HG03469 (cell line): ENCODE data around the gene KRTAP19-5.
"Not testable (repeated sequence)": the region's sequence is repeated elsewhere in the genome, so short reads cannot be mapped to it uniquely, and the experiment has no call there.

ENCODE experiments used
- ATAC-seq: cut with Tn5 transposase; IDR thresholded peaks from one replicate; pipeline ENCODE4 v1.9.1; 2021; ENCODE audit warnings: mild to moderate bottlenecking, moderate library complexity, moderate number of reproducible peaks; ENCODE audit not compliant: unreplicated experiment

Gene KRTAP19-5

GRCh38 chr21:30502041-30502440 is at the start of gene KRTAP19-5:
Gene KRTAP19-5 (minus strand): TSS chr21:30502141. CDS start chr21:30502090, 51 bp downstream.
- ATAC-seq = no peak

- no peak for ATAC-seq
These were observed 39.8 kb upstream of the KRTAP19-5 start, which contains the start of gene KRTAP19-6 for GRCh38 chr21:30541764-30542163. Gene KRTAP19-6 (minus strand): TSS chr21:30541864. CDS start chr21:30541833, 31 bp downstream.

DNA sequence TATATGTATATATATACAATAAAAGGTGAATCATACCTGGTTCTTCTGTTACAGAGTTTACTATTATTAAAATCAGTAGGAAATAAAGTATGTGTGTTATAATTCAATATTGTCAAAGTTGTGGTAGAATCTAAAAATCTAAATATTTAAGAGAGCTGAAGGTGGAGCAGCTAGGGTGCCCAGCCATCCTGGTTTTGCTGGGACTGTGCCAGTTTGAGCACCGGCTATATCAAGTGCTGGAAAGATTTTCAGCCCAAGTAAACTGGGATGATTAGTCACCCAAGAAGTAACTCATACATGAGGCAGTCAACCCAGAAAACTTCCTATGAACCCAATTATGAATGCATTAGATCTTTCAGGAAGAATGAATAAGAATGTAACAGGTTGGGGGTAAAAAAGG is 16.9 kb upstream of the KRTAP19-5 start:
- ATAC-seq = no peak

DNA sequence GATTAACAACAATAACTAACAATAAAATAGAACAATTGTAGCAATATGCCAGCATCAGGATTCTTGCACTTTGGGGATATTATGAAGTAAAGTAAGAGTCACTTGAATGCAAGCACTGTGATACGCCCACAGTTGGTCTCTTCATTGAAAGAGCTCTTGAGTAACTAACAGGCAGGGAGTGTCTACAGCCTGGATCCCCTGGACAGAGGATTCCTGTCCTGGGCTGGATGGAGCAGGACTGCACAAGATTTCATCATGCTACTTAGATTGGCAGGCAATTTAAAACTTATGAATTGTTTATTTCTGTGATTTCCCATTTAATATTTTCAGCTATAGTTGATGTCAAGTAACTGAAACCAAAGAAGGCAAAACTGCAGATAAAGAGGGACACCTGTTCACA is 13.7 kb upstream of the KRTAP19-5 start:
- no peak for ATAC-seq

DNA sequence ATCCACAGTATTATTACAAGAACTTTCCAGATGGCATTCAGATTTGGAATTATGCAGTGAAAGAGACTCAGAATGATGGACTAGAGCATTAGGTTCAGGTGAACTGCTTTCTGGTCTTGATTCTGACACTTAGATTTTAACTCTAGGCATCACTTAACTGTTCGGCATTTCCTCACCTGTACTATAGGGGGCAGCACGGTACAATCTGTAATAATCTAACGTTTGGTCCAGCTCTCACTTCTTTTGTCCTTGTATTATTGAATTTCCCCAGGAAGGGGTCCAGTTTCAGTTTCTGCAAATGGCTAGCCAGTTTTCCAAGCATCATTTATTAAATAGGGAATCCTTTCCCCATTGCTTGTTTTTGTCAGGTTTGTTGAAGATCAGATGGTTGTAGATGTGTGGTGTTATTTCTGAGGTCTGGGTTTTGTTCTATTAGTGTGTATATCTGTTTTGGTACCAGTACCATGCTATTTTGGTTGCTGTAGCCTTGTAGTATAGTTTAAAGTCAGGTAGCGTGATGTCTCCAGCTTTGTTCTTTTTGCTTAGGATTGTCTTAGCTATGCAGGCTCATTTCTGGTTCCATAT is 3.8 kb upstream of the KRTAP19-5 start:
- not testable (repeated sequence) for ATAC-seq

- ATAC-seq = no peak
These were observed 4.9 kb downstream of the KRTAP19-5 start, which contains the start of gene KRTAP19-4 for GRCh38 chr21:30497065-30497464. Gene KRTAP19-4 (minus strand): TSS chr21:30497165. CDS start chr21:30497110, 55 bp downstream.

GRCh38 chr21:30491963-30492428 is 9.9 kb downstream of the KRTAP19-5 start, which contains the start of gene KRTAP19-3:
Gene KRTAP19-3 (minus strand): TSS chr21:30492013. CDS start chr21:30491957, 56 bp downstream.
- no peak for ATAC-seq

GRCh38 chr21:30487336-30487735 is 14.6 kb downstream of the KRTAP19-5 start, which contains the start of gene KRTAP19-2:
Gene KRTAP19-2 (minus strand): TSS chr21:30487436. CDS start chr21:30487348, 88 bp downstream.
- ATAC-seq = no peak

DNA sequence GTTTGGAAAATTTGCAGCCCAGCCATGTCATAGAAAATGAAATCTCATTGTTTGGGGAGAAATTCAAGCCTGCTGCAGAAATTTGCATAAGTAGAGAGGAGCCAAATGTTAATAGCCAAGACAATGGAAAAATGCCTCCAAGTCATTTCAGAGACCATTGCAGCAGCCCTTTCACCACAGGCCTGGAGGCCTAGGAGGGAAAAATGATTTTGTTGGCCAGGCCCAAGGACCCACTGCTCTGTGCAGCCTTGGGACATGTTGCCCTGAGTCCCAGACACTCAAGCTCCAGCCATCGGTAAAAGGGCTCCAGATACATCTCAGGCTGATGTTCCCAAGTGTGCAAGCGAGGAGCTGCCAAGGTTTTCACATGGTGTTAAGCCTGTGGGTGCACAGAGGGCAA is 15.8 kb downstream of the KRTAP19-5 start:
- no peak for ATAC-seq

- no peak for ATAC-seq
These were observed 19.8 kb downstream of the KRTAP19-5 start for GRCh38 chr21:30482130-30482529.

- no peak for ATAC-seq
These were observed 21.8 kb downstream of the KRTAP19-5 start, which contains the start of gene KRTAP19-1 for GRCh38 chr21:30480145-30480544. Gene KRTAP19-1 (minus strand): TSS chr21:30480367. CDS start chr21:30480317, 50 bp downstream.

DNA sequence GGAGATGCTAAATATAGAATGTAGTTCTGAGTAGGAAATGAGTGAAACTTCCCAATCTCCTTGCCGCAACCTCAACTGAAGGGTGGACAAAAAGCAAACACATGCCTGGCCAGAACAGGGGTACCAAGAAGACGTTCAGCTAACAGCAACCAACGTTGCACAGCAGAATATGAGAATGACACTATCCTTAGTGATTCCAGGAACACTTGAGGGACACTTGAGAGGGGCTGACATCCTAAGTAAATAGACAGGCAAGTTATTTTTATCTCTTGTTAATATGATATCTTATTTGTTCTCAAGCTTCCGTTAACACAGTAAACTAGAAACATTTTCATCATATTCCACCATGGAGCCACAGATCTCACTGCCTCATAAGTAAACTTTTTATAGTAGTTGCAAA is 22.7 kb downstream of the KRTAP19-5 start:
- ATAC-seq = no peak

- no peak for ATAC-seq
These were observed 23.9 kb downstream of the KRTAP19-5 start for GRCh38 chr21:30478004-30478403.

DNA sequence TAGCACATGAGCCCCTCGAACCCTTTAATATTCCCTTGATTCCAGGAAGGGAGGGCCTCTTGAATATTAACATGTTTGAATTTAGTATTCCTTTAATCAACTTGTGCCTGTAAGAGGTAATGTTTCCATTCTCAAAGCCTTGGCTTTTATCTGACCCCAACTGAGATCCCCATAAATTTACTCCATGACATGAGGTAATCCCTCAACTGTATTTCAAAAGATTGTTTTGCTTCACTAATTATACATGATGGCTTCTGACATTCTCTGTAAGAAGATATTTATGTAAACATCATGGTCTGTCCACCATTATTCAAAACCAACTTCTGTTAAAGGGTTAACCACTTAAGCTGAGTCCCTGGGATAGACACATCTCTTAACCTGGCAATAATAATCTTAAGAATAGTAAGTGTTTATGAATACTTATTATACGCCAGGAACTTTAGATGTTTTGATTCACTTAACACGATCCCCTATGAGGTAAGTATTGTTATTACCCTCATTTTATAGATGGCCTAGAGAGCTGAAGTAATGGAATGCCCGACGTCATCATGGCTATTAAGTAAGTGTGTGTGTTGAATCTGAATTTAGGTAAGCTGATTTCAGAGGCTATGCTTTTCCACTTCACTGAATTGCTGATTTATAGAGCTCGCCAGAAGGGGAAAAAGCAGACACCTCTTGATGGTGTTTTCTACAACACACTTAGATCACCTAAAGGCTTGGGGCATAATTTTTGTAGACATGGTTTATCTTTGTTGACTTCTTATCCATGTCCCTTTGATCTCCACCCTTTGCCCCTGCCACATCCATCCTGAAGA is 32.8 kb downstream of the KRTAP19-5 start:
- ATAC-seq = no peak

DNA sequence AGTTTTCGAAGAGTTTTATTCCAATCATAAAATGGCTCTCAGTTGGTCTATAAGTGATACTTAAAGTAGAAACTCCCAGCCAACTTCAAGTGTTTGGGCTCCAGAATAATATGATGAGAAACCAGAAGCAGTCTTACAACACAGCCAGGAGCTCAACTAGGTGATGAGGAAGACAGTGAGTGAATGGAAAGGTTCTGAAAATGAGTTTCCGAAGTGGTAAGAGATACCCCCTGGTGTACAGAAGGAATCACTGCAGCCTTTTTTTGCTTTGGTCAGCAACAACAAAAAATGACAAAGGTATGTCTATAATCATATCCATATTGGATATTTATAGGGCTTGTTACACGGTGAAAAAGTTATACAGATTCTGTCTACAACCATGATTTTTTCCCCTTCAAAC is 38.2 kb downstream of the KRTAP19-5 start:
- no peak for ATAC-seq
